GM12878 (cell line): ENCODE measurements around the gene PAM. TPM values are rescaled to one million over a fixed set of nuclear protein-coding genes. Genes with fewer than 3 reads are reported as not detected.

Source experiments
- ATAC-seq: fragments of 200-7000 bp; cut with Tn5 transposase; 3 replicates; pipeline ENCODE4 v1.9.1; 2020; ENCODE audit warnings: mild to moderate bottlenecking, moderate library complexity
- BruUV-seq: library from RNA; stranded (reverse); fragments of 400-500 nt; replicated peaks from 2 replicates; lab custom pipeline; 2021; lab: Mats Ljungman, UMichigan
- CTCF ChIA-PET: fragments of 300-600 bp; sonication (Branson Sonifier 250); formaldehyde crosslinking; extraction: SDS; loops from one replicate; lab custom pipeline; 2021; ENCODE audit warnings: inconsistent platforms; lab: Yijun Ruan, JAX
- POLR2A ChIA-PET: fragments of 350-600 bp; formaldehyde crosslinking; extraction: SDS; loops from one replicate; lab custom pipeline; 2021; ENCODE audit warnings: inconsistent platforms; lab: Charles Lee
- RAD21 ChIA-PET: fragments of 300-600 bp; sonication (Branson Sonifier 250); formaldehyde crosslinking; loops from one replicate; lab custom pipeline; 2023; ENCODE audit warnings: antibody characterized with exemption; ENCODE audit not compliant: unreplicated experiment; lab: Charles Lee
- SMC1A ChIA-PET: fragments of 300-600 bp; sonication (Branson Sonifier 250); formaldehyde crosslinking; loops from one replicate; lab custom pipeline; 2023; ENCODE audit not compliant: unreplicated experiment, uncharacterized antibody; lab: Charles Lee
- DNase-seq: peaks from one replicate; pipeline ENCODE4 v3.0.0-alpha.2; 2011; ENCODE audit warnings: low read depth, low spot score
- FAIRE-seq: peaks from 3 replicates; lab custom pipeline; 2011; peaks lifted over from hg19 to GRCh38; lab: Jason Lieb, UNC
- H2AFZ ChIP-seq: 2 replicates; pipeline ENCODE4 v1.6.0; 2011; ENCODE audit warnings: low read depth, low read length, control low read depth; ENCODE audit not compliant: control insufficient read depth
- H3K27ac ChIP-seq: 2 replicates; pipeline ENCODE4 v1.5.1; 2011; ENCODE audit warnings: control low read depth; ENCODE audit not compliant: control insufficient read depth, insufficient read depth
- H3K27me3 ChIP-seq, 2 experiments: replicated peaks in 1 of 2; 2 replicates each; pipeline versions ENCODE4 v1.6.0 to v1.6.1; 2011; ENCODE audit warnings: low read length in 1 of 2; ENCODE audit not compliant: control insufficient read depth in 2 of 2, insufficient read depth in 2 of 2
- H3K36me3 ChIP-seq, 2 experiments: 2 replicates each; pipeline ENCODE4 v1.5.1; 2011; ENCODE audit warnings: low read length in 1 of 2; ENCODE audit not compliant: control insufficient read depth in 2 of 2, insufficient read depth in 2 of 2
- H3K4me1 ChIP-seq: 2 replicates; pipeline ENCODE4 v1.6.1; 2011; ENCODE audit warnings: mild to moderate bottlenecking, low read length, moderate library complexity, mixed read lengths; ENCODE audit not compliant: control insufficient read depth, insufficient read depth
- H3K4me2 ChIP-seq: 2 replicates; pipeline ENCODE4 v1.6.0; 2011; ENCODE audit warnings: control low read depth; ENCODE audit not compliant: control insufficient read depth, insufficient read depth
- H3K4me3 ChIP-seq: fragments of 200-600 bp; sonication (generic); 2 replicates; pipeline ENCODE4 v1.5.1; 2016
- H3K79me2 ChIP-seq: 2 replicates; pipeline ENCODE4 v1.6.0; 2011; ENCODE audit warnings: low read length; ENCODE audit not compliant: control insufficient read depth, insufficient read depth
- H3K9ac ChIP-seq: 2 replicates; pipeline ENCODE4 v1.8.0; 2011; ENCODE audit warnings: low read length, control low read depth, mixed read lengths; ENCODE audit not compliant: control insufficient read depth, insufficient read depth
- H3K9me3 ChIP-seq: replicated peaks from 3 replicates; pipeline ENCODE4 v1.5.1; 2011; ENCODE audit warnings: mild to moderate bottlenecking, low read length; ENCODE audit not compliant: control insufficient read depth, insufficient read depth
- H4K20me1 ChIP-seq: 2 replicates; pipeline ENCODE4 v1.6.0; 2011; ENCODE audit not compliant: control insufficient read depth, insufficient read depth
- ATF7 ChIP-seq: fragments of 450-650 bp; IDR thresholded peaks from 2 replicates; pipeline ENCODE4 v1.6.1; 2016; ENCODE audit warnings: low read depth, mild to moderate bottlenecking
- CREB1 ChIP-seq: IDR thresholded peaks from 2 replicates; pipeline ENCODE4 v1.6.1; 2012; ENCODE audit warnings: low read depth, mild to moderate bottlenecking, inconsistent platforms
- EP300 ChIP-seq, 2 experiments: fragments of 150-350 bp in 1 of 2; IDR thresholded peaks; 2 replicates each; pipeline ENCODE4 v1.6.1; 2011 to 2012; ENCODE audit warnings: low read depth in 2 of 2, low read length in 2 of 2, borderline replicate concordance in 1 of 2, improper control_type of control experiment in 1 of 2, inconsistent platforms in 1 of 2; ENCODE audit not compliant: control insufficient read depth in 1 of 2
- HDGF ChIP-seq: fragments of 450-650 bp; IDR thresholded peaks from 2 replicates; pipeline ENCODE4 v1.6.1; 2016; ENCODE audit warnings: antibody characterized with exemption
- NR2C2 ChIP-seq: IDR thresholded peaks from 2 replicates; pipeline ENCODE4 v1.6.1; 2011; ENCODE audit warnings: borderline replicate concordance, low read depth; ENCODE audit not compliant: control insufficient read depth, insufficient read length
- POLR2AphosphoS2 ChIP-seq: IDR thresholded peaks from 2 replicates; pipeline ENCODE4 v1.6.1; 2011; ENCODE audit warnings: low read depth, mild to moderate bottlenecking, low read length, improper control_type of control experiment, moderate library complexity
- RAD51 ChIP-seq: fragments of 450-650 bp; IDR thresholded peaks from 2 replicates; pipeline ENCODE4 v1.6.1; 2016; ENCODE audit warnings: moderate library complexity, mild to moderate bottlenecking, inconsistent platforms
- RCOR1 ChIP-seq: conservative IDR thresholded peaks from 2 replicates; pipeline ENCODE4 v1.6.1; 2012; ENCODE audit warnings: low read depth, low read length, improper control_type of control experiment
- WGBS: methylation state at CpG from one replicate; pipeline ENCODE4 v1.1.6; 2016; ENCODE audit warnings: low lambda C conversion rate; ENCODE audit not compliant: insufficient replicate concordance, insufficient coverage; ENCODE audit errors: missing lambda C conversion rate; 5-methylcytosine and 5-hydroxymethylcytosine counted together
- in situ Hi-C: fragments of 300-500 bp; cut with MboI; formaldehyde crosslinking; loops from 9 replicates; pipeline ENCODE4 v1.14.3; 2018; ENCODE audit warnings: mixed read lengths
- intact Hi-C: fragments of 100-400 bp; cut with micrococcal nuclease; formaldehyde crosslinking; loops from one replicate; pipeline ENCODE4 v1.14.2; 2022; ENCODE audit not compliant: unreplicated experiment
- polyA plus RNA-seq, 11 experiments: library from polyadenylated mRNA; depleted of rRNA in 4 of 11; unstranded in 6 of 11; stranded (reverse) in 5 of 11; fragments of >200 nt; fragmentation: Nextera tagmentation in 4 of 11; fragmentation: Illumina TruSeq in 1 of 11; extraction: Ambion mirVana in 4 of 11; extraction: Trizol in 1 of 11; gene quantifications; 1 replicate in 1 of 11; 2 replicates in 10 of 11; pipeline versions ENCODE4 v1.2.1 to v1.2.3, GENCODE V29; 2011 to 2016; ENCODE audit warnings: inconsistent platforms in 2 of 11, missing spikeins in 2 of 11, low read depth in 1 of 11
- total RNA-seq, 4 experiments: library from RNA; depleted of rRNA in 3 of 4; stranded (reverse); fragments of >200 nt in 3 of 4; fragmentation: Illumina TruSeq in 1 of 4; extraction: Trizol in 1 of 4; gene quantifications; 2 replicates each; pipeline versions ENCODE4 v1.2.1 to v1.2.3, GENCODE V29; 2013 to 2021
- TF ChIP-seq, protein P1 (sequence below): fragments of 450-650 bp; formaldehyde crosslinking; IDR thresholded peaks from 2 replicates; pipeline ENCODE4 v1.4.0; 2022; ENCODE audit warnings: mild to moderate bottlenecking, moderate library complexity
- TF ChIP-seq, protein P2 (sequence below): IDR thresholded peaks from 2 replicates; pipeline ENCODE4 v1.6.1; 2012; ENCODE audit warnings: low read depth, low read length, improper control_type of control experiment
- TF ChIP-seq, protein P3 (sequence below): IDR thresholded peaks from 2 replicates; pipeline ENCODE4 v1.6.1; 2012; ENCODE audit warnings: improper control_type of control experiment, low read depth, low read length; ENCODE audit not compliant: insufficient replicate concordance

Gene PAM
- total and polyA plus RNA-seq, 10 of the 15 experiments (the other 5 are each of a cell fraction or from before 2014, with no cell fraction given) = 5.5 to 72.5 (median 15.4) TPM

DNA sequence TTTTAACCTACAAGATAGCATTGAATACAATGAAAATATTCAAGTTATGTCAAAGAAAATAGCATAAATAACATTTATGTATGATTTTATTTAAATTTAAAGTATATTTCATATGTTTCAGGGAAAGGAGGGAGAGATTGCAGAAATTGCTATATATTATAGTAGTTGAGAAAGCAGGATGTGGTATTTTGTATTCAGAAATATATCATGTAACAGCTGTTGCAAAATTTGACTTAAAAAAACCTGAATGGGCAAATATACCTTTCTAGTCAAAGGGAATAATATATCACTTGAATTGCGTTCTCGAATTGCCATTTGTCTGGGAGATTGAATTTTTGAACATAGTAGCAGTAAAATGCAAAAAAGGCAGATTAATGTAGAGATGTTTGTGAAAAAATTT is 80.6 kb downstream of the PAM start:
- Histone ChIP-seq H3K27me3 (no peaks in the 10 kb centered on the region), H3K9me3 (no peaks in the 10 kb centered on the region; the same call in 2 of the 3 replicates), H3K4me3 (no peak overlapping the region), H3K27ac (no peak overlapping the region), H3K4me2 (no peak overlapping the region), H3K9ac (no peak overlapping the region), H3K4me1 (no peaks in the 10 kb centered on the region), H3K79me2 (no peaks in the 10 kb centered on the region), H2AFZ (no peak overlapping the region), H4K20me1 (no peaks in the 10 kb centered on the region), H3K36me3 (no peaks in the 10 kb centered on the region)
- RAD21 ChIA-PET = no interaction called here
- TF ChIP-seq ATF7 (no peak), RAD51 (no peak), POLR2AphosphoS2 (no peak), HDGF (no peak), CREB1 (no peak), RCOR1 (no peak), EP300 (IDR thresholded peaks at IDR 0.05; ENCODE audit: borderline replicate concordance in 1 of 2, control insufficient read depth in 1 of 2, low read depth in 2 of 2, low read length in 2 of 2) (no peak), NR2C2 (no peak)
- TF ChIP-seq, protein P1, sequence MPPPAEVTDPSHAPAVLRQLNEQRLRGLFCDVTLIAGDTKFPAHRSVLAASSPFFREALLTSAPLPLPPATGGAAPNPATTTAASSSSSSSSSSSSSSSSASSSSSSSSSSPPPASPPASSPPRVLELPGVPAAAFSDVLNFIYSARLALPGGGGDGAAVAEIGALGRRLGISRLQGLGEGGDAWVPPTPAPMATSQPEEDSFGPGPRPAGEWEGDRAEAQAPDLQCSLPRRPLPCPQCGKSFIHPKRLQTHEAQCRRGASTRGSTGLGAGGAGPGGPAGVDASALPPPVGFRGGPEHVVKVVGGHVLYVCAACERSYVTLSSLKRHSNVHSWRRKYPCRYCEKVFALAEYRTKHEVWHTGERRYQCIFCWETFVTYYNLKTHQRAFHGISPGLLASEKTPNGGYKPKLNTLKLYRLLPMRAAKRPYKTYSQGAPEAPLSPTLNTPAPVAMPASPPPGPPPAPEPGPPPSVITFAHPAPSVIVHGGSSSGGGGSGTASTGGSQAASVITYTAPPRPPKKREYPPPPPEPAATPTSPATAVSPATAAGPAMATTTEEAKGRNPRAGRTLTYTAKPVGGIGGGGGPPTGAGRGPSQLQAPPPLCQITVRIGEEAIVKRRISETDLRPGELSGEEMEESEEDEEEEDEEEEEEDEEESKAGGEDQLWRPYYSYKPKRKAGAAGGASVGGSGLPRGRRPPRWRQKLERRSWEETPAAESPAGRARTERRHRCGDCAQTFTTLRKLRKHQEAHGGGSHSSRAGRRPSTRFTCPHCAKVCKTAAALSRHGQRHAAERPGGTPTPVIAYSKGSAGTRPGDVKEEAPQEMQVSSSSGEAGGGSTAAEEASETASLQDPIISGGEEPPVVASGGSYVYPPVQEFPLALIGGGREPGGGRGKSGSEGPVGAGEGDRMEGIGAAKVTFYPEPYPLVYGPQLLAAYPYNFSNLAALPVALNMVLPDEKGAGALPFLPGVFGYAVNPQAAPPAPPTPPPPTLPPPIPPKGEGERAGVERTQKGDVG (CRISPR knock-in tag) = no peak
- TF ChIP-seq, protein P2, sequence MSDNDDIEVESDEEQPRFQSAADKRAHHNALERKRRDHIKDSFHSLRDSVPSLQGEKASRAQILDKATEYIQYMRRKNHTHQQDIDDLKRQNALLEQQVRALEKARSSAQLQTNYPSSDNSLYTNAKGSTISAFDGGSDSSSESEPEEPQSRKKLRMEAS = no peak
- TF ChIP-seq, protein P3, sequence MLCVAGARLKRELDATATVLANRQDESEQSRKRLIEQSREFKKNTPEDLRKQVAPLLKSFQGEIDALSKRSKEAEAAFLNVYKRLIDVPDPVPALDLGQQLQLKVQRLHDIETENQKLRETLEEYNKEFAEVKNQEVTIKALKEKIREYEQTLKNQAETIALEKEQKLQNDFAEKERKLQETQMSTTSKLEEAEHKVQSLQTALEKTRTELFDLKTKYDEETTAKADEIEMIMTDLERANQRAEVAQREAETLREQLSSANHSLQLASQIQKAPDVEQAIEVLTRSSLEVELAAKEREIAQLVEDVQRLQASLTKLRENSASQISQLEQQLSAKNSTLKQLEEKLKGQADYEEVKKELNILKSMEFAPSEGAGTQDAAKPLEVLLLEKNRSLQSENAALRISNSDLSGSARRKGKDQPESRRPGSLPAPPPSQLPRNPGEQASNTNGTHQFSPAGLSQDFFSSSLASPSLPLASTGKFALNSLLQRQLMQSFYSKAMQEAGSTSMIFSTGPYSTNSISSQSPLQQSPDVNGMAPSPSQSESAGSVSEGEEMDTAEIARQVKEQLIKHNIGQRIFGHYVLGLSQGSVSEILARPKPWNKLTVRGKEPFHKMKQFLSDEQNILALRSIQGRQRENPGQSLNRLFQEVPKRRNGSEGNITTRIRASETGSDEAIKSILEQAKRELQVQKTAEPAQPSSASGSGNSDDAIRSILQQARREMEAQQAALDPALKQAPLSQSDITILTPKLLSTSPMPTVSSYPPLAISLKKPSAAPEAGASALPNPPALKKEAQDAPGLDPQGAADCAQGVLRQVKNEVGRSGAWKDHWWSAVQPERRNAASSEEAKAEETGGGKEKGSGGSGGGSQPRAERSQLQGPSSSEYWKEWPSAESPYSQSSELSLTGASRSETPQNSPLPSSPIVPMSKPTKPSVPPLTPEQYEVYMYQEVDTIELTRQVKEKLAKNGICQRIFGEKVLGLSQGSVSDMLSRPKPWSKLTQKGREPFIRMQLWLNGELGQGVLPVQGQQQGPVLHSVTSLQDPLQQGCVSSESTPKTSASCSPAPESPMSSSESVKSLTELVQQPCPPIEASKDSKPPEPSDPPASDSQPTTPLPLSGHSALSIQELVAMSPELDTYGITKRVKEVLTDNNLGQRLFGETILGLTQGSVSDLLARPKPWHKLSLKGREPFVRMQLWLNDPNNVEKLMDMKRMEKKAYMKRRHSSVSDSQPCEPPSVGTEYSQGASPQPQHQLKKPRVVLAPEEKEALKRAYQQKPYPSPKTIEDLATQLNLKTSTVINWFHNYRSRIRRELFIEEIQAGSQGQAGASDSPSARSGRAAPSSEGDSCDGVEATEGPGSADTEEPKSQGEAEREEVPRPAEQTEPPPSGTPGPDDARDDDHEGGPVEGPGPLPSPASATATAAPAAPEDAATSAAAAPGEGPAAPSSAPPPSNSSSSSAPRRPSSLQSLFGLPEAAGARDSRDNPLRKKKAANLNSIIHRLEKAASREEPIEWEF = no peak
- no TSS peak for BruUV-seq
- in situ Hi-C loops = no loop called here
- ATAC-seq (no peak), DNase-seq (no peak), FAIRE-seq (no peak)
- 98% methylated on average over 2 of the region's 2 CpGs for WGBS
- CTCF ChIA-PET = no interaction called here
- intact Hi-C loops = no loop called here
- SMC1A ChIA-PET = no interaction called here
- POLR2A ChIA-PET = interaction anchor here (1.5 kb wide), 1 partner anchor 9 kb away, joined by 3 read pairs; no protein-coding TSS in a partner anchor
